Sigmoid colon (tissue), 7 donors: ENCODE measurements around the gene GPN2. TPM values are rescaled to one million over a fixed set of nuclear protein-coding genes. Genes with fewer than 3 reads are reported as not detected.
A peak's percentile ranks its signal among the peaks of the same experiment; 100 is the strongest.

Experiments
- DNase-seq: peaks from one replicate; pipeline ENCODE4 v3.0.0-alpha.2; 2019
- H3K27ac ChIP-seq, 4 donors: fragments of 200-600 bp; sonication (generic); one replicate each; pipeline ENCODE4 v1.5.1; 2016 to 2019; ENCODE audit warnings: mild to moderate bottlenecking in 1 of 4
- H3K27me3 ChIP-seq, 3 donors: fragments of 200-600 bp; sonication (generic); one replicate each; pipeline ENCODE4 v1.5.1; 2019; ENCODE audit warnings: mild to moderate bottlenecking in 1 of 3
- H3K36me3 ChIP-seq, 4 donors: fragments of 200-600 bp; sonication (generic); one replicate each; pipeline ENCODE4 v1.5.1; 2016 to 2019
- H3K4me1 ChIP-seq, 4 donors: fragments of 200-600 bp; sonication (generic); one replicate each; pipeline ENCODE4 v1.5.1; 2017 to 2019
- H3K4me3 ChIP-seq, 4 donors: fragments of 200-600 bp; sonication (generic); one replicate each; pipeline ENCODE4 v1.5.1; 2017 to 2019; ENCODE audit warnings: mild to moderate bottlenecking in 2 of 4, moderate library complexity in 1 of 4
- H3K9me3 ChIP-seq, 4 donors: fragments of 200-600 bp in 3 of 4; sonication (generic) in 3 of 4; one replicate each; pipeline versions ENCODE4 v1.5.1 to v1.6.1; 2013 to 2019
- EP300 ChIP-seq, 4 donors: sonication (generic); formaldehyde crosslinking; IDR thresholded peaks; one replicate each; pipeline ENCODE4 v1.6.1; 2017; ENCODE audit warnings: antibody characterized with exemption in 4 of 4
- POLR2A ChIP-seq, 2 donors: fragments of 450-650 bp; IDR thresholded peaks; one replicate each; pipeline ENCODE4 v1.6.1; 2016; ENCODE audit warnings: antibody characterized with exemption in 2 of 2, mild to moderate bottlenecking in 2 of 2, moderate library complexity in 2 of 2
- POLR2AphosphoS5 ChIP-seq, 4 donors: sonication (generic); formaldehyde crosslinking; IDR thresholded peaks; one replicate each; pipeline ENCODE4 v1.6.1; 2017; ENCODE audit warnings: antibody characterized with exemption in 4 of 4
- WGBS, 2 donors: extraction: QIAGEN DNeasy Blood & Tissue Kit; methylation state at CpG; one replicate each; pipeline ENCODE4 v1.1.7; 2013; 5-methylcytosine and 5-hydroxymethylcytosine counted together
- intact Hi-C: fragments of 100-400 bp; cut with DNase I; formaldehyde crosslinking; loops from one replicate; pipeline ENCODE4 v1.15.1; 2023
- polyA plus RNA-seq, 3 donors: library from polyadenylated mRNA; stranded (reverse); fragments of 200-250 nt; gene quantifications; one replicate each; pipeline ENCODE4 v1.2.3, GENCODE V29; 2013
- total RNA-seq, 4 donors: library from RNA; depleted of rRNA; stranded (reverse); fragments of >200 nt; gene quantifications; one replicate each; pipeline ENCODE4 v1.1.0, GENCODE V29; 2016
- TF ChIP-seq, protein P1 (sequence below), 4 experiments: fragments of 450-650 bp in 3 of 4; fragments of 200-600 bp in 1 of 4; IDR thresholded peaks; one replicate each; pipeline ENCODE4 v1.5.1; 2016 to 2019; ENCODE audit warnings: antibody characterized with exemption in 4 of 4, mild to moderate bottlenecking in 3 of 4, moderate library complexity in 2 of 4
- donor health status: healthy with polysubstance abuse.
- donor health status: Bipolar disorder and iron deficiency.
- donor health status: healthy.

GPN2 gene
- total and polyA plus RNA-seq, 7 donors, result 7.4 to 18.6 (median 11.0) TPM

DNA sequence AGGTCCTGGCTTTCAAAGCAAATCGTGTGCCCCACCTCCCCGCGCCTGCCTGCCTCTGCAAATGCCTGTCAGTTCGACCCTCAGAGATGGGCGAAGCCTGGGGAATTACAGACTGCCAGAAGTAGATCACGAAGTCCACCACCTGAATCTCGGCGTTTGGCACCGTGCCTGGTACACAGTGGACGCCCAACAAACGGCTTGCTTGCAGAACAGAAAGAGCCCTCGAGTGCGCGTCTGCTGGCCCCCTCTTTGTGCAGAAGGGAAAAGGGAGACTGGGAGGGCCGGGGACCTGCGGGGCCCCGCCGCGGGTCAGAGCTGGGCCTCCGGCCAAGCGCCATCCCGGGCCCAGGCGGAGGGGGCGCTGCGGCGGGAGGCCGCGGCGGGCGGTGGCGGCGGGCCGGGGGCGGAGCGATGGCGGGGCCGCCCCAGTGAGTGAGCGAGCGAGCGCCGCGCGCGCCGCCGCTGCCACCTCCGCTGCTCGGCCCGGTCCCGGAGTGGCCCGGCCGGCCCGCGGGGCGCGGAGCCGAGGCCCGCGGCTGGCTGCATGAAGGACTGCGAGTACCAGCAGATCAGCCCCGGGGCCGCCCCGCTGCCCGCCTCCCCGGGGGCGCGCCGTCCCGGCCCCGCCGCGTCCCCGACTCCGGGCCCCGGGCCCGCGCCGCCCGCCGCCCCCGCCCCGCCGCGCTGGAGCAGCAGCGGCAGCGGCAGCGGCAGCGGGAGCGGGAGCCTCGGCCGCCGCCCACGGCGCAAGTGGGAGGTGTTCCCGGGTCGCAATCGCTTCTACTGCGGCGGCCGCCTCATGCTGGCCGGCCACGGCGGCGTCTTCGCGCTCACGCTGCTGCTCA, 63.6 kb downstream of the GPN2 start, which contains the start of gene ZDHHC18:
Gene ZDHHC18, plus strand, starts transcription at position 428 of the 845 bp plus-strand sequence. Its CDS starts 117 bp downstream, at position 545.
- WGBS, 2 donors, result 1% methylated on average over 107 of the region's 107 CpGs
- DNase-seq, result peak; percentile 82
- Histone ChIP-seq H3K4me3 (peak within 1 kb of the TSS; percentile 68 to 90 (median 86)), H3K4me1 (peaks cover 0 to 40% (median 33%) of the 10 kb centered on the region in 4 donors), H3K27ac (peak within 1 kb of the TSS; percentile 73 to 86 (median 83)), H3K9me3 (no peaks in the 10 kb centered on the region), H3K36me3 (no peaks in the 10 kb centered on the region), H3K27me3 (no peaks in the 10 kb centered on the region)
- no peak for TF ChIP-seq POLR2A (IDR thresholded peaks at IDR 0.05)
- TF ChIP-seq, protein P1, sequence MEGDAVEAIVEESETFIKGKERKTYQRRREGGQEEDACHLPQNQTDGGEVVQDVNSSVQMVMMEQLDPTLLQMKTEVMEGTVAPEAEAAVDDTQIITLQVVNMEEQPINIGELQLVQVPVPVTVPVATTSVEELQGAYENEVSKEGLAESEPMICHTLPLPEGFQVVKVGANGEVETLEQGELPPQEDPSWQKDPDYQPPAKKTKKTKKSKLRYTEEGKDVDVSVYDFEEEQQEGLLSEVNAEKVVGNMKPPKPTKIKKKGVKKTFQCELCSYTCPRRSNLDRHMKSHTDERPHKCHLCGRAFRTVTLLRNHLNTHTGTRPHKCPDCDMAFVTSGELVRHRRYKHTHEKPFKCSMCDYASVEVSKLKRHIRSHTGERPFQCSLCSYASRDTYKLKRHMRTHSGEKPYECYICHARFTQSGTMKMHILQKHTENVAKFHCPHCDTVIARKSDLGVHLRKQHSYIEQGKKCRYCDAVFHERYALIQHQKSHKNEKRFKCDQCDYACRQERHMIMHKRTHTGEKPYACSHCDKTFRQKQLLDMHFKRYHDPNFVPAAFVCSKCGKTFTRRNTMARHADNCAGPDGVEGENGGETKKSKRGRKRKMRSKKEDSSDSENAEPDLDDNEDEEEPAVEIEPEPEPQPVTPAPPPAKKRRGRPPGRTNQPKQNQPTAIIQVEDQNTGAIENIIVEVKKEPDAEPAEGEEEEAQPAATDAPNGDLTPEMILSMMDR (IDR thresholded peaks at IDR 0.05), result peak; percentile 16 to 44 (median 28)
- no peak for TF ChIP-seq EP300 (IDR thresholded peaks at IDR 0.05)
- TF ChIP-seq POLR2AphosphoS5 (IDR thresholded peaks at IDR 0.05), result peak in 2 of 4 donors; percentile 8 to 43
- intact Hi-C loops, result loop anchor here (1.0 kb wide), 1 partner anchor 39 kb away; no protein-coding TSS in a partner anchor

Other genes with a start within 250 kb of the GPN2 start
- 10 to 100 TPM; 20.7 to 47.1 (median 24.7) TPM for gene ARID1A, start 194.3 kb downstream of the GPN2 start, total RNA-seq
- gene ARID1A, start 194.3 kb downstream of the GPN2 start, polyA plus RNA-seq, result 10 to 100 TPM in 2 of 3 donors, 1 to 10 TPM in 1; 7.2 to 36.7 (median 11.1) TPM
- 10 to 100 TPM in 3 of 4 donors, 1 to 10 TPM in 1; 9.6 to 24.9 (median 14.1) TPM for gene PIGV, start 102.3 kb downstream of the GPN2 start, total RNA-seq
- gene PIGV, start 102.3 kb downstream of the GPN2 start, polyA plus RNA-seq, result 10 to 100 TPM in 1 of 3 donors, 1 to 10 TPM in 2; 5.1 to 12.1 (median 7.2) TPM
- 10 to 100 TPM in 2 of 4 donors, 1 to 10 TPM in 2; 7.5 to 13.6 (median 10.7) TPM for gene ZDHHC18, start 63.6 kb downstream of the GPN2 start, total RNA-seq
- 10 to 100 TPM; 12.0 to 19.4 (median 17.5) TPM for gene ZDHHC18, start 63.6 kb downstream of the GPN2 start, polyA plus RNA-seq
- gene SFN, start 27.1 kb downstream of the GPN2 start, total RNA-seq, result 1 to 10 TPM in 2 of 4 donors, not detected in 2; 1.1 to 2.2 TPM
- 100 to 1,000 TPM; 209 to 729 (median 212) TPM for gene SFN, start 27.1 kb downstream of the GPN2 start, polyA plus RNA-seq
- gene GPATCH3, start 10.2 kb upstream of the GPN2 start, total RNA-seq, result 1 to 10 TPM; 6.6 to 9.7 (median 7.5) TPM
- gene GPATCH3, start 10.2 kb upstream of the GPN2 start, polyA plus RNA-seq, result 10 to 100 TPM; 12.0 to 14.3 (median 12.8) TPM
- not detected for gene NR0B2, start 23.7 kb upstream of the GPN2 start, total RNA-seq
- under 1 TPM in 1 of 3 donors, not detected in 2; 0.82 TPM for gene NR0B2, start 23.7 kb upstream of the GPN2 start, polyA plus RNA-seq
- gene NUDC, start 31.5 kb upstream of the GPN2 start, total RNA-seq, result 10 to 100 TPM; 51.9 to 82.1 (median 59.9) TPM
- 10 to 100 TPM; 28.4 to 67.6 (median 38.4) TPM for gene NUDC, start 31.5 kb upstream of the GPN2 start, polyA plus RNA-seq
- not detected for gene KDF1, start 70.2 kb upstream of the GPN2 start, total RNA-seq
- gene KDF1, start 70.2 kb upstream of the GPN2 start, polyA plus RNA-seq, result 10 to 100 TPM; 15.0 to 26.8 (median 20.4) TPM
- gene TRNP1, start 103.4 kb upstream of the GPN2 start, total RNA-seq, result 10 to 100 TPM; 15.5 to 29.6 (median 20.2) TPM
- gene TRNP1, start 103.4 kb upstream of the GPN2 start, polyA plus RNA-seq, result 10 to 100 TPM in 1 of 3 donors, 1 to 10 TPM in 2; 3.0 to 10.8 (median 4.3) TPM
- 100 to 1,000 TPM in 2 of 4 donors, 10 to 100 TPM in 2; 24.0 to 111 (median 86.4) TPM for gene TENT5B, start 122.6 kb upstream of the GPN2 start, total RNA-seq
- 1 to 10 TPM in 1 of 3 donors, under 1 TPM in 1, not detected in 1; 0.60 to 5.7 TPM for gene TENT5B, start 122.6 kb upstream of the GPN2 start, polyA plus RNA-seq